ENCODE results near the gene MTUS2. TPM values are rescaled to one million over a fixed set of nuclear protein-coding genes. Genes with fewer than 3 reads are reported as not detected.

MTUS2 gene
- total and polyA plus RNA-seq, 2 experiments from 2014 or later, result 0.27 to 0.38 TPM

DNA sequence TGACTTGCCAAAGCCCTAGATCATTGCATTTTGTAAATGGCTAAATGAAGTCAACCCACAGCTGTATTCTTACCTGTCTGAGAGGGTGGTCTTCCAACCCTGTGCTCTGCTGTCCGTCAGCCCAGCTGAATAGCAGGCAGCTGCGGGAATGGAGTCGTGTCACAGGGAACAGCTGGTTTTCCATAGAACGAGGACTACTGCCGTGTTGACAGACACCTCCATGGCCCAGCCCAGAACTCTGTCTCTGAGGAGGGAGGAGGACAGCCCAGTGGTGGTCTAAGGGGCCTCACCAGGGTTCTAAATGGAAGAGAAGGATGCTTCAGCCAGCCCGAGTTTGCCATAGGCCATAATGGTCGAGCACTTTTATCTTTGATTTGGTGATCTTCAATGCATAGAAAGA, 664.7 kb downstream of the MTUS2 start (continued):
- TF ChIP-seq, protein P1, sequence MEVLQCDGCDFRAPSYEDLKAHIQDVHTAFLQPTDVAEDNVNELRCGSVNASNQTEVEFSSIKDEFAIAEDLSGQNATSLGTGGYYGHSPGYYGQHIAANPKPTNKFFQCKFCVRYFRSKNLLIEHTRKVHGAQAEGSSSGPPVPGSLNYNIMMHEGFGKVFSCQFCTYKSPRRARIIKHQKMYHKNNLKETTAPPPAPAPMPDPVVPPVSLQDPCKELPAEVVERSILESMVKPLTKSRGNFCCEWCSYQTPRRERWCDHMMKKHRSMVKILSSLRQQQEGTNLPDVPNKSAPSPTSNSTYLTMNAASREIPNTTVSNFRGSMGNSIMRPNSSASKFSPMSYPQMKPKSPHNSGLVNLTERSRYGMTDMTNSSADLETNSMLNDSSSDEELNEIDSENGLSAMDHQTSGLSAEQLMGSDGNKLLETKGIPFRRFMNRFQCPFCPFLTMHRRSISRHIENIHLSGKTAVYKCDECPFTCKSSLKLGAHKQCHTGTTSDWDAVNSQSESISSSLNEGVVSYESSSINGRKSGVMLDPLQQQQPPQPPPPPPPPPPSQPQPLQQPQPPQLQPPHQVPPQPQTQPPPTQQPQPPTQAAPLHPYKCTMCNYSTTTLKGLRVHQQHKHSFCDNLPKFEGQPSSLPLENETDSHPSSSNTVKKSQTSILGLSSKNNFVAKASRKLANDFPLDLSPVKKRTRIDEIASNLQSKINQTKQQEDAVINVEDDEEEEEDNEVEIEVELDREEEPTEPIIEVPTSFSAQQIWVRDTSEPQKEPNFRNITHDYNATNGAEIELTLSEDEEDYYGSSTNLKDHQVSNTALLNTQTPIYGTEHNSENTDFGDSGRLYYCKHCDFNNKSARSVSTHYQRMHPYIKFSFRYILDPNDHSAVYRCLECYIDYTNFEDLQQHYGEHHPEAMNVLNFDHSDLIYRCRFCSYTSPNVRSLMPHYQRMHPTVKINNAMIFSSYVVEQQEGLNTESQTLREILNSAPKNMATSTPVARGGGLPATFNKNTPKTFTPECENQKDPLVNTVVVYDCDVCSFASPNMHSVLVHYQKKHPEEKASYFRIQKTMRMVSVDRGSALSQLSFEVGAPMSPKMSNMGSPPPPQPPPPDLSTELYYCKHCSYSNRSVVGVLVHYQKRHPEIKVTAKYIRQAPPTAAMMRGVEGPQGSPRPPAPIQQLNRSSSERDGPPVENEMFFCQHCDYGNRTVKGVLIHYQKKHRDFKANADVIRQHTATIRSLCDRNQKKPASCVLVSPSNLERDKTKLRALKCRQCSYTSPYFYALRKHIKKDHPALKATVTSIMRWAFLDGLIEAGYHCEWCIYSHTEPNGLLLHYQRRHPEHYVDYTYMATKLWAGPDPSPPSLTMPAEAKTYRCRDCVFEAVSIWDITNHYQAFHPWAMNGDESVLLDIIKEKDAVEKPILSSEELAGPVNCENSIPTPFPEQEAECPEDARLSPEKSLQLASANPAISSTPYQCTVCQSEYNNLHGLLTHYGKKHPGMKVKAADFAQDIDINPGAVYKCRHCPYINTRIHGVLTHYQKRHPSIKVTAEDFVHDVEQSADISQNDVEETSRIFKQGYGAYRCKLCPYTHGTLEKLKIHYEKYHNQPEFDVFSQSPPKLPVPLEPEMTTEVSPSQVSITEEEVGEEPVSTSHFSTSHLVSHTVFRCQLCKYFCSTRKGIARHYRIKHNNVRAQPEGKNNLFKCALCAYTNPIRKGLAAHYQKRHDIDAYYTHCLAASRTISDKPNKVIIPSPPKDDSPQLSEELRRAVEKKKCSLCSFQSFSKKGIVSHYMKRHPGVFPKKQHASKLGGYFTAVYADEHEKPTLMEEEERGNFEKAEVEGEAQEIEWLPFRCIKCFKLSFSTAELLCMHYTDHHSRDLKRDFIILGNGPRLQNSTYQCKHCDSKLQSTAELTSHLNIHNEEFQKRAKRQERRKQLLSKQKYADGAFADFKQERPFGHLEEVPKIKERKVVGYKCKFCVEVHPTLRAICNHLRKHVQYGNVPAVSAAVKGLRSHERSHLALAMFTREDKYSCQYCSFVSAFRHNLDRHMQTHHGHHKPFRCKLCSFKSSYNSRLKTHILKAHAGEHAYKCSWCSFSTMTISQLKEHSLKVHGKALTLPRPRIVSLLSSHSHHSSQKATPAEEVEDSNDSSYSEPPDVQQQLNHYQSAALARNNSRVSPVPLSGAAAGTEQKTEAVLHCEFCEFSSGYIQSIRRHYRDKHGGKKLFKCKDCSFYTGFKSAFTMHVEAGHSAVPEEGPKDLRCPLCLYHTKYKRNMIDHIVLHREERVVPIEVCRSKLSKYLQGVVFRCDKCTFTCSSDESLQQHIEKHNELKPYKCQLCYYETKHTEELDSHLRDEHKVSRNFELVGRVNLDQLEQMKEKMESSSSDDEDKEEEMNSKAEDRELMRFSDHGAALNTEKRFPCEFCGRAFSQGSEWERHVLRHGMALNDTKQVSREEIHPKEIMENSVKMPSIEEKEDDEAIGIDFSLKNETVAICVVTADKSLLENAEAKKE (CRISPR knock-in tag; IDR thresholded peaks at IDR 0.05), result no peak
- TF ChIP-seq JUNB (IDR thresholded peaks at IDR 0.05; ENCODE audit: unreplicated experiment) (no peak), EZH2 (IDR thresholded peaks at IDR 0.05; ENCODE audit: low read depth, unreplicated experiment) (no peak)
- TF ChIP-seq, protein P2, sequence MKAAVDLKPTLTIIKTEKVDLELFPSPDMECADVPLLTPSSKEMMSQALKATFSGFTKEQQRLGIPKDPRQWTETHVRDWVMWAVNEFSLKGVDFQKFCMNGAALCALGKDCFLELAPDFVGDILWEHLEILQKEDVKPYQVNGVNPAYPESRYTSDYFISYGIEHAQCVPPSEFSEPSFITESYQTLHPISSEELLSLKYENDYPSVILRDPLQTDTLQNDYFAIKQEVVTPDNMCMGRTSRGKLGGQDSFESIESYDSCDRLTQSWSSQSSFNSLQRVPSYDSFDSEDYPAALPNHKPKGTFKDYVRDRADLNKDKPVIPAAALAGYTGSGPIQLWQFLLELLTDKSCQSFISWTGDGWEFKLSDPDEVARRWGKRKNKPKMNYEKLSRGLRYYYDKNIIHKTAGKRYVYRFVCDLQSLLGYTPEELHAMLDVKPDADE (IDR thresholded peaks at IDR 0.05), result no peak

DNA sequence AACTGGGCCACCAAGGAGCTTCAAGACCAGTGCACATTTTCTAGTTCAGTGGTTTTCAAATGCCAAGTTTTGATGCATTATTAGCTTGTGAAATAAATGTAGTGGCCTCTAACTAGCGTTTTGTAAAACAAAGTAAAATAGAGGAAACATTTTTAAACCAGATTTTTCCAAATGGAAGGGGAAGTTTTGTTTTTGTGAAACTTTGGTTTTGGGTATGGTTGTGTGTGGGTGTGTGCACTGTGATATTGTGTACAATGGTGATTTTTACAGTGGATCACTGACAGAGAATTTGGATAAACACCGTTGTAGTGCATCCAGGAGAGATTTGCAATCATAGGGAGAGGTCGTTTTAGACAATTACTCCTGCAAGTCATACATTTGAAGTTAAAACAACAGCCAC, 666.4 kb downstream of the MTUS2 start:
- H3K36me3 Mint-ChIP-seq (ENCODE audit: low read depth), result no peaks in the 10 kb centered on the region
- H3F3A ChIP-seq (replicated peaks; ENCODE audit: low read depth), result no peaks in the 10 kb centered on the region
- H3K36me3 ChIP-seq (ENCODE audit: insufficient read depth), result no peaks in the 10 kb centered on the region
- no peaks in the 10 kb centered on the region for H3K79me2 ChIP-seq (replicated peaks; ENCODE audit: insufficient read depth)
- no peak for DNase-seq (ENCODE audit: low spot score)
- no peak overlapping the region for H3K4me2 ChIP-seq
- H3K27me3 ChIP-seq (ENCODE audit: insufficient read depth), result no peaks in the 10 kb centered on the region
- no peak for ATAC-seq
- no peak overlapping the region for H3K4me3 ChIP-seq
- no peaks in the 10 kb centered on the region for H3K9me3 Mint-ChIP-seq
- peaks cover 11% of the 10 kb centered on the region for H3K4me1 ChIP-seq (ENCODE audit: insufficient read depth)
- H4K20me1 ChIP-seq (replicated peaks; ENCODE audit: insufficient read depth), result no peaks in the 10 kb centered on the region
- no peak overlapping the region for H3K4me3 Mint-ChIP-seq
- peaks cover 10% of the 10 kb centered on the region for H3K27me3 Mint-ChIP-seq (ENCODE audit: insufficient read depth, low read depth, poor library complexity)
- H3K27ac ChIP-seq (ENCODE audit: low read depth), result no peak overlapping the region
- no peak overlapping the region for H3K27ac Mint-ChIP-seq
- no peaks in the 10 kb centered on the region for H3K9me2 ChIP-seq (ENCODE audit: insufficient read depth)
- H2AFZ ChIP-seq, result no peak overlapping the region
- H3K4me1 Mint-ChIP-seq, result peaks cover 36% of the 10 kb centered on the region
- no peak for TF ChIP-seq EZH2phosphoT487 (IDR thresholded peaks at IDR 0.05; ENCODE audit: unreplicated experiment)
- TF ChIP-seq ZNF114 (CRISPR knock-in tag; IDR thresholded peaks at IDR 0.05), result no peak
- no peak for TF ChIP-seq CREB1 (CRISPR knock-in tag; IDR thresholded peaks at IDR 0.05; ENCODE audit: low read depth)
- no peak for TF ChIP-seq ZNF331 (CRISPR knock-in tag; IDR thresholded peaks at IDR 0.05; ENCODE audit: low read depth)
- no peak for TF ChIP-seq EZH2 (IDR thresholded peaks at IDR 0.05; ENCODE audit: low read depth, unreplicated experiment)
- TF ChIP-seq POLR2AphosphoS5 (IDR thresholded peaks at IDR 0.05; ENCODE audit: low read depth), result no peak
- TF ChIP-seq NANOG (IDR thresholded peaks at IDR 0.05; ENCODE audit: borderline replicate concordance), result no peak
- TF ChIP-seq, protein P3, sequence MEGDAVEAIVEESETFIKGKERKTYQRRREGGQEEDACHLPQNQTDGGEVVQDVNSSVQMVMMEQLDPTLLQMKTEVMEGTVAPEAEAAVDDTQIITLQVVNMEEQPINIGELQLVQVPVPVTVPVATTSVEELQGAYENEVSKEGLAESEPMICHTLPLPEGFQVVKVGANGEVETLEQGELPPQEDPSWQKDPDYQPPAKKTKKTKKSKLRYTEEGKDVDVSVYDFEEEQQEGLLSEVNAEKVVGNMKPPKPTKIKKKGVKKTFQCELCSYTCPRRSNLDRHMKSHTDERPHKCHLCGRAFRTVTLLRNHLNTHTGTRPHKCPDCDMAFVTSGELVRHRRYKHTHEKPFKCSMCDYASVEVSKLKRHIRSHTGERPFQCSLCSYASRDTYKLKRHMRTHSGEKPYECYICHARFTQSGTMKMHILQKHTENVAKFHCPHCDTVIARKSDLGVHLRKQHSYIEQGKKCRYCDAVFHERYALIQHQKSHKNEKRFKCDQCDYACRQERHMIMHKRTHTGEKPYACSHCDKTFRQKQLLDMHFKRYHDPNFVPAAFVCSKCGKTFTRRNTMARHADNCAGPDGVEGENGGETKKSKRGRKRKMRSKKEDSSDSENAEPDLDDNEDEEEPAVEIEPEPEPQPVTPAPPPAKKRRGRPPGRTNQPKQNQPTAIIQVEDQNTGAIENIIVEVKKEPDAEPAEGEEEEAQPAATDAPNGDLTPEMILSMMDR (conservative IDR thresholded peaks at IDR 0.05; ENCODE audit: low read depth in 2 of 2), result no peak
- TF ChIP-seq, protein P4, sequence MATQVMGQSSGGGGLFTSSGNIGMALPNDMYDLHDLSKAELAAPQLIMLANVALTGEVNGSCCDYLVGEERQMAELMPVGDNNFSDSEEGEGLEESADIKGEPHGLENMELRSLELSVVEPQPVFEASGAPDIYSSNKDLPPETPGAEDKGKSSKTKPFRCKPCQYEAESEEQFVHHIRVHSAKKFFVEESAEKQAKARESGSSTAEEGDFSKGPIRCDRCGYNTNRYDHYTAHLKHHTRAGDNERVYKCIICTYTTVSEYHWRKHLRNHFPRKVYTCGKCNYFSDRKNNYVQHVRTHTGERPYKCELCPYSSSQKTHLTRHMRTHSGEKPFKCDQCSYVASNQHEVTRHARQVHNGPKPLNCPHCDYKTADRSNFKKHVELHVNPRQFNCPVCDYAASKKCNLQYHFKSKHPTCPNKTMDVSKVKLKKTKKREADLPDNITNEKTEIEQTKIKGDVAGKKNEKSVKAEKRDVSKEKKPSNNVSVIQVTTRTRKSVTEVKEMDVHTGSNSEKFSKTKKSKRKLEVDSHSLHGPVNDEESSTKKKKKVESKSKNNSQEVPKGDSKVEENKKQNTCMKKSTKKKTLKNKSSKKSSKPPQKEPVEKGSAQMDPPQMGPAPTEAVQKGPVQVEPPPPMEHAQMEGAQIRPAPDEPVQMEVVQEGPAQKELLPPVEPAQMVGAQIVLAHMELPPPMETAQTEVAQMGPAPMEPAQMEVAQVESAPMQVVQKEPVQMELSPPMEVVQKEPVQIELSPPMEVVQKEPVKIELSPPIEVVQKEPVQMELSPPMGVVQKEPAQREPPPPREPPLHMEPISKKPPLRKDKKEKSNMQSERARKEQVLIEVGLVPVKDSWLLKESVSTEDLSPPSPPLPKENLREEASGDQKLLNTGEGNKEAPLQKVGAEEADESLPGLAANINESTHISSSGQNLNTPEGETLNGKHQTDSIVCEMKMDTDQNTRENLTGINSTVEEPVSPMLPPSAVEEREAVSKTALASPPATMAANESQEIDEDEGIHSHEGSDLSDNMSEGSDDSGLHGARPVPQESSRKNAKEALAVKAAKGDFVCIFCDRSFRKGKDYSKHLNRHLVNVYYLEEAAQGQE (IDR thresholded peaks at IDR 0.05; ENCODE audit: unreplicated experiment), result no peak
